ACHN (cell line): ENCODE results near the gene SEC16A.

Source experiments
- DNase-seq: peaks from one replicate; pipeline ENCODE4 v3.0.0-alpha.2; 2015
- in situ Hi-C: cut with HindIII; loops from 2 replicates; pipeline ENCODE4 v1.10.0; 2017; ENCODE audit warnings: low sequenced_read_pairs, low pct_ligation_motif_present, low pct_unique_long_range_greater_than_20kb

SEC16A gene

DNA sequence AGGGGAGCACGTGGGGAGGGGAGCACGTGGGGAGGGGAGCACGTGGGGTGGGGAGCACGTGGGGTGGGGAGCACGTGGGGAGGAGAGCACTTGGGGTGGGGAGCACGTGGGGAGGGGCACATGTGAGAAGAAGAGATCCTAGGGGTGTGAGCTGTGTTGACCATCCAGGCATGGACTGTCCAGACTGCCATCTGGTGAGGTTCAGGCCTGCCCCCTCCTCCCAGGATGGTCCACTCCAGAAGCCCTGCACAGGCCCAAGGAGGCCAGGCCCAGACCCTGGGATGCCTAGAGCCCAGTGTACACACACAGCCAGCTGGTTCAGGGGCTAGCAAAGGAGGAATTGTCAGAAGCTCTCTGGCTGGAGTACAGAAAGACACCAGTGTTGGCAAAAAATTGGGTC lies 85.2 kb downstream of the SEC16A start:
- in situ Hi-C loops = no loop called here
- no peak for DNase-seq

DNA sequence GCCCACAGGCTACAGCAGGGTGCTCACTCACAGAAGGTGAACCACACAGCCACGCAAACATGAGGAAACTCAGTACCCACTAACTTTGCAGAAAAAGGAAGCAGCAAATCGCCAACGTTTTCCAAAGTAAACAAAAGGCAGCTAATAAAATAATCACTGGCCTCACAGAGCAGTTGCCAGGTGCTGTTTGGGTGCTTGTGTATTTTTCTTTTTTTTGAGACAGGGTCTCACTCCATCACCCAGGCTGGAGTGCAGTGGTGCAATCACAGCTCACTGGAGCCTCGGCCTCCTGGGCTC lies 86.7 kb downstream of the SEC16A start:
- no peak for DNase-seq
- in situ Hi-C loops = no loop called here

DNA sequence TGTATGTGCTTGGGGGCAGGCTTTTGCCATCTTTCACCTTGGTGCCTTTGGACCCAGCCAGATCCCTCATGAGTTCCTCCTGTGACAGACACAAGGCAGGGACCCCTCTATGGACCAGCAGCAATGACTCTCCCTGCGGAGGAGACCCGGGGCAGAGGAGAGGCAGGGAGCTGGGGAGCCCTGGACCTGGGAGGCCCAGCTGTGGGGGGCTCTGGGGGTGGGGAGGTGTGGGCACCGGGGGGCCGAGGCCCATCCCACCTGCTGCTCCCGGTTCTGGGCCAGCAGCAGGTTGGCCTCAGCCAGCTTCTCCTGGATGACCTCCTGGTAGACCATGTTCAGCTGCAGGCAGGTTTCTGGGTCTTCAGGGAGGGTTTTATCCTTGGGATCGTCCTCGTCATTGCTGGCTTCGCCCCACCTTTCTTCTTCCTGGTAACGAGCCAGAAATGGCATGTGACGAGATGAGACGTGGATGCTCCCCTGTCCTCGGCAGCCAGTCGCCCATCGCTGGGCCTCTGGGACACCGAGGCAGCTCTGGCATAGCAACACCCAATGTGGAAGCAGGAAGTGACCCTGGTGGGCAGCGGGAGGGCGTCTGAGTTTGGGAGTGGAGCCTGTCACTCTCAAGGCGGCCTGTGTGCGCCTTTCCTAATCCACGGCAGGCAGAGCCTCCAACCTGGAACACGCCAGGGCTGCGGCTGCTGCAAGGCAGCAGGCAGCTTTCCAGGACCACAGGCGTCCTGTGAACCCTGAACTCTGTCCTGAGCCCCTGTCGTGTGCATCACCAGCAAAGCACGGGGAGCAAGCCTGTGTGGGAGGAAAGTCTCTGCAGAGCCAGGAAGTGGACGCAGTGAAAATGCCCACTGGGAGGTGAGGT lies 87.3 kb downstream of the SEC16A start:
- in situ Hi-C loops = no loop called here
- DNase-seq = no peak

DNA sequence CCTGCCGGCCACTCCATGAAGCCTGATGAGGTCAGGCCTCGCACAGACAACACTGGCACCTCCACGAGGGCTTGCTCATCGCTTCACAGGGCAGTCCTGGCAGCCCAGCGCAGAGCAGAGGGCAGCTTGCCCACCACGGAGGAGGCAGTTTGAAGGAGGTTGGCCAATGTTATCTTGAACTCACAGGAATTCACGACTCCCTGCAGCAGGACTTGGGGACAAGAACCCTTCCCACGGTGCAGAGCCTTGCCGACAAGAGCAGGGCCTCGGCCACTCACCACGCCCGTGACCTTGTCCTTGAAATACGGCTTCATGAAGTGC lies 87.9 kb downstream of the SEC16A start:
- DNase-seq = no peak
- in situ Hi-C loops = no loop called here

DNA sequence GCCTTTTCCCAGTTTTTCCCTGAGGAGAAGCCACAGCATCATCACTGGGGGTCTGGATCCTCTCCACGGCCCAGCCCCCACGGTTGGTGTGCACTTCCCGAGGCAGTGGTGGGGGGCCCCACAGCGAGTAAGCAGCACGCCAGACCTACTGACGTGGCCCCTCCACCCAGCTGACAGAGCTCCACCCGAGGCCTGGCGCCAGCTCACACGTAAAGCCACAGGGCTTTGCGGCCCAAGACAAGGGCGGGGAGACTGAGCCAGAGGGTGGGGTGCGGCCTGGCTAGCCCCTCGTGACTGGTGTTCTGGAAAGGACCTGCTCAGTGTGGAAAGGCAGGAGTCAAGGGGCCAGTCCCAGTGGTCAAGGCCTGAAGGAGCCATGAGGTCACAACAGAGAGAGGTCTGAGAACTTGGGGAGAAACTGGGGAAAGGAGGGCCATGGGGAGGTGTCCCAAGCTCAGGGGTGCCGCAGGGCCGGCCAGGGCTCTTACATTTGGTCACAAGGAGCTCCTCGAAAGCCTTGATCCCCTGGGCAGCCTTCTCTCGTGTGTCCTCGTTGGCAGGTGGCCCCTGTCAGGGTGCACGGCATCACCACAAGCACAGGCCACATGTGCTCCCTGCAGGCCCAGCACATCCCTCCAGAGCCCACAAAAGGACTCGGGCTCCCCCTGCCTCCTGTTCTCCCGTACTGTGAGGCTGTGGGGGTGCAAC lies 88.4 kb downstream of the SEC16A start:
- DNase-seq = no peak
- in situ Hi-C loops = no loop called here

DNA sequence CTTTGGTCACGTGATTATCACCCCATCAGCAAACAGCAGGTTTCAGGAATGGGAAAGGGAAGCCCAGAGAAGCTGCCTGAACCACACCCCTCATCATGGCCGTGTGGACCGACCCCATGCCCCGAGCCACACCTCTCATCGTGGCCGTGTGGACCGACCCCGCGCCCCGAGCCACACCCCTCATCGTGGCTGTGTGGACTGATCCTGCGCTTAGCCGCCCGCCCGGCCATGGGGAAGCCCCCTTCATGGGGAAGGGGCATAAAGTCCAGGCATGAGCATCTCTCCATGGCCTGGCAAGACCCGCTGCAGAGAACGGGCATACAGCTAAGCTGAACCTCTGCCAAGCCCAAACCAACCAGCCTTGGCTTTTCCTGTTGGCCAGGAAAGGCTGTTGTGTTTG lies 89.3 kb downstream of the SEC16A start:
- in situ Hi-C loops = no loop called here
- no peak for DNase-seq

DNA sequence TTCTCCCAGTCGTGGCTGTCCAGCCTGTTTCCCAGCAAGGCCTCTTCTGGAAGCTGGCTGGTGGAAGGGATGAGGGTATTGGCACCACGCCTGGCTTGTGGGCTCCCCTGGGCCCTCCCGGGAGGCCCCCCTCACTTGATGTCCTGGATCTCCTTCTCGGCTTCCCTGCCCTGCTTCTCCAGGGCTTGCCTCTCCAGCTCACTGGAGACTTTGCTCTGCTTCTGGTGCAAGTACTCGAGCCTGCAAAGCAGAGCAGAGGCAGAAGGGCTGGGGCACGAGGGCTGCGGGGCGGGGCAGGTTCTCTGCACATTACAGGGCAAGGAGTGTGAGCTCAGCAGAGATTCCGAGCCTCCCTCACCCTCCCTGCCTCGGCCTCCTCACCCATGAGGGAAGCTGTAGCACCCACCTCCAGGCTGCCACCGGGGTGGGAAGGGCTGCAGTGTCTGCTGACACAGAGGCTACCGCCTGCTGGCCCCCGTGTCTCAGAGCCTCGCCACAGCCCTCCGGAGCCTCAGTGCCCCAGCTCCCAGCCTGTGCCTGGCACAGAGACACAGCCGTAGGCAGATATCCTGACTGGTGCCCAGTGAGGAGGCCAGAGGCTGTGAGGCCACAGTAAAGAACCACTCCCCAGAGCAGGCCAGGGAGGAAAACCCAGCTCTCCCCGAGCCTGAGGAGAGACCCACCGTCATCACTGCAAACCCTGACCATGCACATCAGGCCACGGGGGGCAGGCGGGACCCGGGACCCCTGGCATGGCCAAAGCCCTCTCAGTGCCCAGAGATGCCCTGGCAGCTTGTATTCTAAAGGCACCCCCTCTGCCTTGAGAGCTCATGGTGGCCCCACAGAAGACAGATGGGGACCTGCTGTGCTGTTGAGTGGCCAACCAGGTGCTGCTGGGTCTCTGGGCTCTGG lies 90.0 kb downstream of the SEC16A start:
- in situ Hi-C loops = no loop called here
- DNase-seq = no peak

DNA sequence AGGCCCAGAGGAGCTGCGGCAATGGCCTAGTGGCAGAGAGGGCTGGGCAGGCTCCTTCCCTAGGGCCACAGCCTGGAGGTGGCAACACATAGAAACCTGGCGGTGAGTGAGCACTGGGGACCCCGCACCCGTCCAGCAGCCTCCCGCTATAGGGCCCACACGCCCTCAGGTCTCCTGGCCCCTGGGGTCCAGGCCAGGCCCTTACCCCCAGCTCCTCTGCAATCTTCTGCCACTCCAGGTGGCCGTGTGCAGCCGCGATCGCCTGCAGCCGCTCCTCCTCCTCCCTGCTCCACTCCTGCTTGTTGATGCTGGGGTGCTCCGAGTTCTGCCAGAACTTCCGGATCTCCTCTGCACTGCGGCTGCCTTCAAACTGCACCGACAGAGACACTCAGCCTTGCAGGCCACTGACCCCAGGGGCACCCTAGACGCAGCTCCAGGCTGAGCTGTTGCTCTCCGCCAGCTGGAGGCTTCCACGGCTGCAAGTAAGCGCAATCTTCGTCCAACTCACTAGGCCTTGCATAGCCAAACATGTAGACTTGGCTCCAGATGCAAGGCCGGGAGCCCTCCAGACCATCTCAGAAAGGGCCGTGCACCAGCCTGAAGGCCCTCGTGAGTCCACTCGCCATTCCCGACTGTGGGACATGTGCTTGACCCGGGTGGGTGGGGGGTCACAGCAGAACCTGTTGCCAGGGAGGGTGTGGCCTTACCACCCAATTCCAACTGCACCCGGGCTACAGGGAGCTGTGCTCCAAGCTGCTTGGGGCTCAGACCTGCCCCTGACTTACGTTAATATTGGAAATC lies 90.9 kb downstream of the SEC16A start:
- DNase-seq = no peak
- in situ Hi-C loops = no loop called here
